ENCODE results near the gene MLF2. TPM values are rescaled to one million over a fixed set of nuclear protein-coding genes. Genes with fewer than 3 reads are reported as not detected.

The MLF2 gene
- total RNA-seq, 1 experiment from 2014 or later, result 175 TPM

DNA sequence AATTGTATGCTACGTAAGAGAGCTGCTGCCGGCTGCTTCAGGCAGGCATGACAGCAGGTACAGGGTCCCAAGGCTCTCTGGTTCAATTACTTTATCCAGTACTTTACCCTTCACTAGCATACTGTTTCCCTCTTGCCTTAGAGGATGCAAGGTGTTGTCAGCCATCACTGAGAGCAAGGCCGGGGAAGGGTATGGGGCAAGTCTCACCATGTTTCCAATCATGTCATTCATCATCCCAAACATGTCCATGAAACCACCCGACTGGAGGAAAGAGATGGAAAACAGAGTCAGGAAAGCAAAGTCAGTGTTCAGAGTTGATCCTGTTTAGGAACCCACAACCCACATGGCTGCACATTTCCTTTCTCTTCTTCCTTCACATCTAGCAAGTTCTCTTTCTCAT, 2.4 kb downstream of the MLF2 start:
- CTCF ChIA-PET, result no interaction called here
- Histone ChIP-seq H3K27ac (ENCODE audit: low read length) (no peak overlapping the region), H3K27me3 (ENCODE audit: control insufficient read depth, insufficient read depth, low read length) (no peaks in the 10 kb centered on the region), H3K4me1 (ENCODE audit: control insufficient read depth, insufficient read depth, low read length) (peaks cover 14% of the 10 kb centered on the region), H3K9me3 (ENCODE audit: control insufficient read depth, insufficient read depth, low read depth, low read length) (no peaks in the 10 kb centered on the region), H3K4me3 (ENCODE audit: low read depth in 2 of 2, low read length in 2 of 2) (no peak overlapping the region), H3K36me3 (ENCODE audit: control insufficient read depth, insufficient read depth, low read length) (peaks cover 10% of the 10 kb centered on the region)
- DNase-seq (ENCODE audit: low read depth, low spot score) (no peak), ATAC-seq (no peak)
- intact Hi-C loops (cut with micrococcal nuclease; ENCODE audit: unreplicated experiment) (loop anchor here (5.0 kb wide), 1 partner anchor 77 kb away; the partner anchor contains the start of gene P3H3), in situ Hi-C loops (cut with HindIII; ENCODE audit: low pct_unique_long_range_greater_than_20kb, low sequenced_read_pairs) (no loop called here)
- no TSS peak for BruUV-seq (replicated peaks)
- POLR2A ChIA-PET, result no interaction called here
- no peak for TF ChIP-seq POLR2AphosphoS5 (IDR thresholded peaks at IDR 0.05; ENCODE audit: low read depth, low read length)
- TF ChIP-seq, protein P1, sequence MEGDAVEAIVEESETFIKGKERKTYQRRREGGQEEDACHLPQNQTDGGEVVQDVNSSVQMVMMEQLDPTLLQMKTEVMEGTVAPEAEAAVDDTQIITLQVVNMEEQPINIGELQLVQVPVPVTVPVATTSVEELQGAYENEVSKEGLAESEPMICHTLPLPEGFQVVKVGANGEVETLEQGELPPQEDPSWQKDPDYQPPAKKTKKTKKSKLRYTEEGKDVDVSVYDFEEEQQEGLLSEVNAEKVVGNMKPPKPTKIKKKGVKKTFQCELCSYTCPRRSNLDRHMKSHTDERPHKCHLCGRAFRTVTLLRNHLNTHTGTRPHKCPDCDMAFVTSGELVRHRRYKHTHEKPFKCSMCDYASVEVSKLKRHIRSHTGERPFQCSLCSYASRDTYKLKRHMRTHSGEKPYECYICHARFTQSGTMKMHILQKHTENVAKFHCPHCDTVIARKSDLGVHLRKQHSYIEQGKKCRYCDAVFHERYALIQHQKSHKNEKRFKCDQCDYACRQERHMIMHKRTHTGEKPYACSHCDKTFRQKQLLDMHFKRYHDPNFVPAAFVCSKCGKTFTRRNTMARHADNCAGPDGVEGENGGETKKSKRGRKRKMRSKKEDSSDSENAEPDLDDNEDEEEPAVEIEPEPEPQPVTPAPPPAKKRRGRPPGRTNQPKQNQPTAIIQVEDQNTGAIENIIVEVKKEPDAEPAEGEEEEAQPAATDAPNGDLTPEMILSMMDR (IDR thresholded peaks at IDR 0.05), result no peak

DNA sequence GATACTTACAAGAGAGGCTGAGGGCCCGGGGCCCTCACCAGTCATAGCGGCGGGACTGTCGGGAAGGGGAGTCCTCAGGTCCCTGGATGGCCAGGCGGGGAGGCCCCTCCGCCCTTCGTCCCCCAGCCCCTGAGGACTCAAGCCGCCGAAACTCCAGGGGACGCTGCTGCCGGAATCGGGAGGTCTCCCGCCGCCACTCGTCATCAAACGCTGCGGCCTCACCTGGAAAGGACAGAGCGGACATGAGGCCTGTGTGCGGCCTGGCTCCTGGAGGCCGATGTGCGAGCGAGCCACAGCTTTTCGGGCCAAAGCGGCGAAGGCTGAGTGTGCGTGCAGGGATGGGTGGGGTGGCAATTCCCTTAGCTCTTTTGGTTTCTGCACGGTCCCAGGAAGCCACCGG, 4.2 kb downstream of the MLF2 start:
- no peak for DNase-seq (ENCODE audit: low read depth, low spot score)
- Histone ChIP-seq H3K9me3 (ENCODE audit: control insufficient read depth, insufficient read depth, low read depth, low read length) (no peaks in the 10 kb centered on the region), H3K4me1 (ENCODE audit: control insufficient read depth, insufficient read depth, low read length) (peaks cover 9% of the 10 kb centered on the region), H3K4me3 (ENCODE audit: low read depth in 2 of 2, low read length in 2 of 2) (no peak overlapping the region), H3K36me3 (ENCODE audit: control insufficient read depth, insufficient read depth, low read length) (peaks cover 10% of the 10 kb centered on the region), H3K27me3 (ENCODE audit: control insufficient read depth, insufficient read depth, low read length) (no peaks in the 10 kb centered on the region), H3K27ac (ENCODE audit: low read length) (no peak overlapping the region)
- in situ Hi-C loops (cut with HindIII; ENCODE audit: low pct_unique_long_range_greater_than_20kb, low sequenced_read_pairs), result no loop called here
- no TSS peak for BruUV-seq (replicated peaks)
- CTCF ChIA-PET, result no interaction called here
- TF ChIP-seq POLR2AphosphoS5 (IDR thresholded peaks at IDR 0.05; ENCODE audit: low read depth, low read length) (no peak), TCF7L2 (IDR thresholded peaks at IDR 0.05; ENCODE audit: low read depth, low read length) (no peak), SIN3A (IDR thresholded peaks at IDR 0.05; ENCODE audit: borderline replicate concordance, insufficient read depth, low read depth, low read length) (no peak)
- TF ChIP-seq, protein P1 (IDR thresholded peaks at IDR 0.05), result no peak
- TF ChIP-seq, protein P2, sequence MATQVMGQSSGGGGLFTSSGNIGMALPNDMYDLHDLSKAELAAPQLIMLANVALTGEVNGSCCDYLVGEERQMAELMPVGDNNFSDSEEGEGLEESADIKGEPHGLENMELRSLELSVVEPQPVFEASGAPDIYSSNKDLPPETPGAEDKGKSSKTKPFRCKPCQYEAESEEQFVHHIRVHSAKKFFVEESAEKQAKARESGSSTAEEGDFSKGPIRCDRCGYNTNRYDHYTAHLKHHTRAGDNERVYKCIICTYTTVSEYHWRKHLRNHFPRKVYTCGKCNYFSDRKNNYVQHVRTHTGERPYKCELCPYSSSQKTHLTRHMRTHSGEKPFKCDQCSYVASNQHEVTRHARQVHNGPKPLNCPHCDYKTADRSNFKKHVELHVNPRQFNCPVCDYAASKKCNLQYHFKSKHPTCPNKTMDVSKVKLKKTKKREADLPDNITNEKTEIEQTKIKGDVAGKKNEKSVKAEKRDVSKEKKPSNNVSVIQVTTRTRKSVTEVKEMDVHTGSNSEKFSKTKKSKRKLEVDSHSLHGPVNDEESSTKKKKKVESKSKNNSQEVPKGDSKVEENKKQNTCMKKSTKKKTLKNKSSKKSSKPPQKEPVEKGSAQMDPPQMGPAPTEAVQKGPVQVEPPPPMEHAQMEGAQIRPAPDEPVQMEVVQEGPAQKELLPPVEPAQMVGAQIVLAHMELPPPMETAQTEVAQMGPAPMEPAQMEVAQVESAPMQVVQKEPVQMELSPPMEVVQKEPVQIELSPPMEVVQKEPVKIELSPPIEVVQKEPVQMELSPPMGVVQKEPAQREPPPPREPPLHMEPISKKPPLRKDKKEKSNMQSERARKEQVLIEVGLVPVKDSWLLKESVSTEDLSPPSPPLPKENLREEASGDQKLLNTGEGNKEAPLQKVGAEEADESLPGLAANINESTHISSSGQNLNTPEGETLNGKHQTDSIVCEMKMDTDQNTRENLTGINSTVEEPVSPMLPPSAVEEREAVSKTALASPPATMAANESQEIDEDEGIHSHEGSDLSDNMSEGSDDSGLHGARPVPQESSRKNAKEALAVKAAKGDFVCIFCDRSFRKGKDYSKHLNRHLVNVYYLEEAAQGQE (IDR thresholded peaks at IDR 0.05; ENCODE audit: insufficient read depth in 1 of 2, low read depth in 2 of 2, low read length in 1 of 2), result no peak
- no peak for ATAC-seq
- POLR2A ChIA-PET, result no interaction called here
- intact Hi-C loops (cut with micrococcal nuclease; ENCODE audit: unreplicated experiment), result no loop called here

DNA sequence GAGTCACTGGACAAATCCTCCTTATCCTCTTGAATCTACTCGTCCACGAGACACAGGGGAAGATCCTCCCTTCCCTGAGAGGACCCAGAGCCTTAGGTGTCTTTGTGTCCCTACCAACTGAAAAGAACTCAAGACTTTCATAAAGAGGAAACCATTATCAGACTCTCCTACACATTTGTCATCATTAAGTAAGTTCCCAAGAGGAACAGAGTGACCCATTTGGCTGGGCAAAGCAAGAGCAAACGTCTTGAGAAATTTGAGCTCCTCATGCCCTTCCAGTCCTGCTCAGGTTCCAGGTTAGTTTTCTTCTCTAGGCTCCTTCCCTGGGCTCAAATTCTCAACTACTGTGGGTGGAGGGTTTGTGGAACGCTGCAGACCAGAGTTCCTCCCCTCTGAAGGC, 5.7 kb downstream of the MLF2 start:
- Histone ChIP-seq H3K27ac (ENCODE audit: low read length) (no peak overlapping the region), H3K4me3 (ENCODE audit: low read depth in 2 of 2, low read length in 2 of 2) (no peak overlapping the region), H3K36me3 (ENCODE audit: control insufficient read depth, insufficient read depth, low read length) (peaks cover 10% of the 10 kb centered on the region), H3K4me1 (ENCODE audit: control insufficient read depth, insufficient read depth, low read length) (peaks cover 8% of the 10 kb centered on the region), H3K9me3 (ENCODE audit: control insufficient read depth, insufficient read depth, low read depth, low read length) (no peaks in the 10 kb centered on the region), H3K27me3 (ENCODE audit: control insufficient read depth, insufficient read depth, low read length) (no peaks in the 10 kb centered on the region)
- intact Hi-C loops (cut with micrococcal nuclease; ENCODE audit: unreplicated experiment) (no loop called here), in situ Hi-C loops (cut with HindIII; ENCODE audit: low pct_unique_long_range_greater_than_20kb, low sequenced_read_pairs) (no loop called here)
- TF ChIP-seq SIN3A (IDR thresholded peaks at IDR 0.05; ENCODE audit: borderline replicate concordance, insufficient read depth, low read depth, low read length) (no peak), POLR2AphosphoS5 (IDR thresholded peaks at IDR 0.05; ENCODE audit: low read depth, low read length) (no peak), TCF7L2 (IDR thresholded peaks at IDR 0.05; ENCODE audit: low read depth, low read length) (no peak)
- TF ChIP-seq, protein P2 (IDR thresholded peaks at IDR 0.05; ENCODE audit: insufficient read depth in 1 of 2, low read depth in 2 of 2, low read length in 1 of 2), result no peak
- TF ChIP-seq, protein P1 (IDR thresholded peaks at IDR 0.05), result no peak
- DNase-seq (ENCODE audit: low read depth, low spot score) (no peak), ATAC-seq (no peak)
- BruUV-seq (replicated peaks), result no TSS peak
- ChIA-PET CTCF (no interaction called here), POLR2A (no interaction called here)
